WTC11 (cell line): Measurements from ENCODE around the gene SLIT3. TPM values are rescaled to one million over a fixed set of nuclear protein-coding genes. Genes with fewer than 3 reads are reported as not detected.

Experiments
- ATAC-seq: fragments of 200-7000 bp; cut with Tn5 transposase; 2 replicates; pipeline ENCODE4 v1.10.0; 2021; ENCODE audit warnings: mild to moderate bottlenecking, moderate library complexity
- CTCF ChIA-PET: fragments of 300-600 bp; sonication (Branson Sonifier 250); formaldehyde crosslinking; loops from one replicate; lab custom pipeline; 2021; ENCODE audit warnings: antibody characterized with exemption; lab: Charles Lee
- POLR2A ChIA-PET: fragments of 350-600 bp; sonication (Branson Sonifier 250); formaldehyde crosslinking; loops from one replicate; lab custom pipeline; 2021; ENCODE audit warnings: antibody characterized with exemption; lab: Charles Lee
- DNase-seq: peaks from one replicate; pipeline ENCODE4 v3.0.0; 2021; ENCODE audit warnings: low spot score
- H3K27ac Mint-ChIP-seq: 2 replicates; pipeline ENCODE4 v1.8.0; 2021; ENCODE audit warnings: mixed read lengths
- H3K27me3 Mint-ChIP-seq: 2 replicates; pipeline ENCODE4 v1.8.0; 2021; ENCODE audit warnings: low read depth, mild to moderate bottlenecking, moderate library complexity, mixed read lengths
- H3K36me3 Mint-ChIP-seq: 2 replicates; pipeline ENCODE4 v1.8.0; 2021; ENCODE audit warnings: mixed read lengths
- H3K4me1 Mint-ChIP-seq: 2 replicates; pipeline ENCODE4 v1.8.0; 2022; ENCODE audit warnings: mixed read lengths
- H3K4me3 Mint-ChIP-seq: 2 replicates; pipeline ENCODE4 v1.8.0; 2021; ENCODE audit warnings: mild to moderate bottlenecking, moderate library complexity, mixed read lengths
- H3K9me3 Mint-ChIP-seq: 2 replicates; pipeline ENCODE4 v1.8.0; 2021; ENCODE audit warnings: mixed read lengths
- ATF2 ChIP-seq: sonication (generic); formaldehyde crosslinking; IDR thresholded peaks from 2 replicates; pipeline ENCODE4 v1.8.1; 2022; ENCODE audit warnings: low read depth, missing genetic modification reagents, borderline replicate concordance
- CREB1 ChIP-seq: sonication (generic); formaldehyde crosslinking; IDR thresholded peaks from 2 replicates; pipeline ENCODE4 v1.8.0; 2023; ENCODE audit warnings: mild to moderate bottlenecking, missing genetic modification reagents
- E2F1 ChIP-seq: sonication (generic); formaldehyde crosslinking; IDR thresholded peaks from 2 replicates; pipeline ENCODE4 v1.8.0; 2022; ENCODE audit warnings: mild to moderate bottlenecking, missing genetic modification reagents
- FOXJ3 ChIP-seq: sonication (generic); formaldehyde crosslinking; IDR thresholded peaks from 2 replicates; pipeline ENCODE4 v1.9.0; 2021; ENCODE audit warnings: missing genetic modification reagents, mild to moderate bottlenecking, borderline replicate concordance
- GABPB1 ChIP-seq: sonication (generic); formaldehyde crosslinking; IDR thresholded peaks from 2 replicates; pipeline ENCODE4 v1.8.1; 2023; ENCODE audit warnings: mild to moderate bottlenecking, missing genetic modification reagents
- HMGA2 ChIP-seq: fragments of 250-450 bp; sonication (Bioruptor Pico); IDR thresholded peaks from 2 replicates; pipeline ENCODE4 v1.4.0; 2021; ENCODE audit warnings: mild to moderate bottlenecking, moderate library complexity
- HMGXB4 ChIP-seq: sonication (generic); formaldehyde crosslinking; IDR thresholded peaks from 2 replicates; pipeline ENCODE4 v1.8.1; 2023; ENCODE audit warnings: mild to moderate bottlenecking, moderate library complexity, missing genetic modification reagents
- MAX ChIP-seq: sonication (generic); formaldehyde crosslinking; IDR thresholded peaks from 2 replicates; pipeline ENCODE4 v1.8.0; 2022; ENCODE audit warnings: mild to moderate bottlenecking, missing genetic modification reagents
- MYBL2 ChIP-seq: sonication (generic); formaldehyde crosslinking; IDR thresholded peaks from 2 replicates; pipeline ENCODE4 v1.8.1; 2023; ENCODE audit warnings: mild to moderate bottlenecking, moderate library complexity, missing genetic modification reagents
- NR2C2 ChIP-seq: sonication (generic); formaldehyde crosslinking; IDR thresholded peaks from 2 replicates; pipeline ENCODE4 v1.8.0; 2022; ENCODE audit warnings: mild to moderate bottlenecking, missing genetic modification reagents
- PREB ChIP-seq: sonication (generic); formaldehyde crosslinking; IDR thresholded peaks from 2 replicates; pipeline ENCODE4 v1.8.1; 2022; ENCODE audit warnings: mild to moderate bottlenecking, missing genetic modification reagents, moderate library complexity, borderline replicate concordance
- RORB ChIP-seq: fragments of 250-450 bp; sonication (Bioruptor Pico); IDR thresholded peaks from 2 replicates; pipeline ENCODE4 v1.9.0; 2021; ENCODE audit warnings: mild to moderate bottlenecking
- TCF7 ChIP-seq: sonication (generic); formaldehyde crosslinking; IDR thresholded peaks from 2 replicates; pipeline ENCODE4 v1.8.0; 2022; ENCODE audit warnings: mild to moderate bottlenecking, low read depth, missing genetic modification reagents, moderate library complexity
- TP53 ChIP-seq: sonication (generic); formaldehyde crosslinking; IDR thresholded peaks from 2 replicates; pipeline ENCODE4 v1.8.1; 2023; ENCODE audit warnings: mild to moderate bottlenecking, missing genetic modification reagents
- ZNF138 ChIP-seq: sonication (generic); formaldehyde crosslinking; conservative IDR thresholded peaks from 2 replicates; pipeline ENCODE4 v1.8.1; 2022; ENCODE audit warnings: mild to moderate bottlenecking, moderate library complexity, missing genetic modification reagents
- ZNF219 ChIP-seq: sonication (generic); formaldehyde crosslinking; IDR thresholded peaks from 2 replicates; pipeline ENCODE4 v1.8.0; 2023; ENCODE audit warnings: missing genetic modification reagents, mild to moderate bottlenecking, borderline replicate concordance
- ZNF317 ChIP-seq: sonication (generic); formaldehyde crosslinking; IDR thresholded peaks from 2 replicates; pipeline ENCODE4 v1.8.1; 2023; ENCODE audit warnings: low read depth, mild to moderate bottlenecking, moderate library complexity, missing genetic modification reagents, borderline replicate concordance
- ZNF423 ChIP-seq: fragments of 250-450 bp; sonication (Bioruptor Pico); IDR thresholded peaks from 2 replicates; pipeline ENCODE4 v2.1.2; 2022; ENCODE audit warnings: mild to moderate bottlenecking, moderate library complexity
- total RNA-seq: library from RNA; stranded (reverse); gene quantifications from 3 replicates; pipeline ENCODE4 v1.2.3, GENCODE V29; 2021

The SLIT3 gene
- total RNA-seq, 1 experiment from 2014 or later = 1.9 TPM

GRCh38 chr5:168827636-168828035 is 473.3 kb downstream of the SLIT3 start:
- Mint-ChIP-seq H3K27ac (no peak overlapping the region), H3K36me3 (no peaks in the 10 kb centered on the region), H3K27me3 (peaks cover 68% of the 10 kb centered on the region), H3K4me1 (peaks cover 16% of the 10 kb centered on the region), H3K9me3 (no peaks in the 10 kb centered on the region), H3K4me3 (no peak overlapping the region)
- DNase-seq = no peak
- ChIA-PET POLR2A (no interaction called here), CTCF (interaction anchor here (0.8 to 1.8 kb wide), 2 partner anchors 56 to 79 kb away, joined by 3 to 4 read pairs; no protein-coding TSS in a partner anchor)
- TF ChIP-seq GABPB1 = no peak
- TF ChIP-seq MAX (CRISPR knock-in tag) = no peak
- TF ChIP-seq ZNF219 (CRISPR knock-in tag) = no peak
- TF ChIP-seq ATF2 (CRISPR knock-in tag) = no peak
- TF ChIP-seq HMGXB4 (CRISPR knock-in tag) = no peak
- peak; percentile 90 for TF ChIP-seq ZNF423
- ATAC-seq = peak; percentile 72

- CTCF ChIA-PET = interaction anchor here (0.9 to 1.8 kb wide), 2 partner anchors 55 to 78 kb away, joined by 3 to 4 read pairs; no protein-coding TSS in a partner anchor
- H3K27me3 Mint-ChIP-seq = peaks cover 56% of the 10 kb centered on the region
- H3K4me1 Mint-ChIP-seq = peaks cover 16% of the 10 kb centered on the region
Observed at GRCh38 chr5:168826246-168826725, 474.7 kb downstream of the SLIT3 start.

More at GRCh38 chr5:168826246-168826725, 474.7 kb downstream of the SLIT3 start:
- ATAC-seq (no peak), DNase-seq (no peak)
- POLR2A ChIA-PET = no interaction called here
- Mint-ChIP-seq H3K36me3 (no peaks in the 10 kb centered on the region), H3K4me3 (no peak overlapping the region), H3K9me3 (no peaks in the 10 kb centered on the region), H3K27ac (no peak overlapping the region)
- TF ChIP-seq TCF7 (CRISPR knock-in tag) = no peak
- no peak for TF ChIP-seq ZNF317
- TF ChIP-seq MYBL2 = no peak
- TF ChIP-seq HMGA2 (CRISPR knock-in tag) = no peak
- TF ChIP-seq CREB1 (CRISPR knock-in tag) = no peak
- no peak for TF ChIP-seq HMGXB4 (CRISPR knock-in tag)
- no peak for TF ChIP-seq PREB (CRISPR knock-in tag)
- no peak for TF ChIP-seq ZNF138 (CRISPR knock-in tag)
- no peak for TF ChIP-seq E2F1
- no peak for TF ChIP-seq RORB (CRISPR knock-in tag)
- TF ChIP-seq NR2C2 (CRISPR knock-in tag) = no peak
- TF ChIP-seq TP53 (CRISPR knock-in tag) = no peak
- TF ChIP-seq MAX (CRISPR knock-in tag) = no peak
- no peak for TF ChIP-seq FOXJ3 (CRISPR knock-in tag)
